ENCODE data around the gene ATP7B. TPM values are rescaled to one million over a fixed set of nuclear protein-coding genes. Genes with fewer than 3 reads are reported as not detected.
A peak's percentile ranks its signal among the peaks of the same experiment; 100 is the strongest.
"Not testable (repeated sequence)": the region's sequence is repeated elsewhere in the genome, so short reads cannot be mapped to it uniquely, and the experiment has no call there.

ATP7B gene
- total RNA-seq, 4 donors from 2014 or later = 17.6 to 32.9 (median 22.6) TPM

DNA sequence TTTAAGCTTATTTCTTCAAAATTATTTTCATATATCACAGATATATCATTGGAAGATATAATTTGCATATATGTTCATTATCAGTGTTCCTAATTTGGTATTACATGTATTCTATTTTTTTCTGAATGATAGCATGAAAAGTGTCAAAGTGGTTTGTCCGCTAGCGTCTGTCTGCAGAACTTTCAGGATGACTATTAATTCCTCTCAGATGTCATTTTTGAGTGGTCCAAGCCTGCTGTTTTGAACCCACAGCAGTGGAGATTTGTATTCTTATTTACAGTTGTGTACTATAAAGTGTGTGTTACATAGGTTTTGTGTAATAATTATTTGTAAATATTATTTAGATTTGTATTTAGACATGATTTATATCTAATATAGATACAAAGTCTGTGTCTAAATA, 21.8 kb upstream of the ATP7B start:
- in situ Hi-C loops (cut with MboI; ENCODE audit: low pct_ligation_motif_present in 1 of 4, low pct_unique_long_range_greater_than_20kb in 1 of 4, low sequenced_read_pairs in 3 of 4) (loop anchor here in 1 of 4 donors (25.0 kb wide), 1 partner anchor 404 kb away; no protein-coding TSS in a partner anchor), intact Hi-C loops (cut with DNase I; ENCODE audit: low total_unique reads) (no loop called here)
- WGBS, 2 donors (ENCODE audit: low coverage in 1 of 2) = 74 to 75% methylated on average over 2 of the region's 2 CpGs
- no peak for DNase-seq
- TF ChIP-seq EP300 (IDR thresholded peaks at IDR 0.05; ENCODE audit: low read depth) (no peak), POLR2AphosphoS5 (IDR thresholded peaks at IDR 0.05) (no peak), POLR2A (IDR thresholded peaks at IDR 0.05) (no peak)
- TF ChIP-seq, protein P1, sequence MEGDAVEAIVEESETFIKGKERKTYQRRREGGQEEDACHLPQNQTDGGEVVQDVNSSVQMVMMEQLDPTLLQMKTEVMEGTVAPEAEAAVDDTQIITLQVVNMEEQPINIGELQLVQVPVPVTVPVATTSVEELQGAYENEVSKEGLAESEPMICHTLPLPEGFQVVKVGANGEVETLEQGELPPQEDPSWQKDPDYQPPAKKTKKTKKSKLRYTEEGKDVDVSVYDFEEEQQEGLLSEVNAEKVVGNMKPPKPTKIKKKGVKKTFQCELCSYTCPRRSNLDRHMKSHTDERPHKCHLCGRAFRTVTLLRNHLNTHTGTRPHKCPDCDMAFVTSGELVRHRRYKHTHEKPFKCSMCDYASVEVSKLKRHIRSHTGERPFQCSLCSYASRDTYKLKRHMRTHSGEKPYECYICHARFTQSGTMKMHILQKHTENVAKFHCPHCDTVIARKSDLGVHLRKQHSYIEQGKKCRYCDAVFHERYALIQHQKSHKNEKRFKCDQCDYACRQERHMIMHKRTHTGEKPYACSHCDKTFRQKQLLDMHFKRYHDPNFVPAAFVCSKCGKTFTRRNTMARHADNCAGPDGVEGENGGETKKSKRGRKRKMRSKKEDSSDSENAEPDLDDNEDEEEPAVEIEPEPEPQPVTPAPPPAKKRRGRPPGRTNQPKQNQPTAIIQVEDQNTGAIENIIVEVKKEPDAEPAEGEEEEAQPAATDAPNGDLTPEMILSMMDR (IDR thresholded peaks at IDR 0.05) = no peak
- H3K4me1 ChIP-seq = peaks cover 0 to 3% (median 0%) of the 10 kb centered on the region in 4 donors
- H3K27ac ChIP-seq = no peak overlapping the region
- peaks cover 0 to 12% (median 4%) of the 10 kb centered on the region in 4 donors for H3K36me3 ChIP-seq
- no peaks in the 10 kb centered on the region for H3K27me3 ChIP-seq
- H3K9me3 ChIP-seq = no peaks in the 10 kb centered on the region
- H3K4me3 ChIP-seq = no peak overlapping the region

DNA sequence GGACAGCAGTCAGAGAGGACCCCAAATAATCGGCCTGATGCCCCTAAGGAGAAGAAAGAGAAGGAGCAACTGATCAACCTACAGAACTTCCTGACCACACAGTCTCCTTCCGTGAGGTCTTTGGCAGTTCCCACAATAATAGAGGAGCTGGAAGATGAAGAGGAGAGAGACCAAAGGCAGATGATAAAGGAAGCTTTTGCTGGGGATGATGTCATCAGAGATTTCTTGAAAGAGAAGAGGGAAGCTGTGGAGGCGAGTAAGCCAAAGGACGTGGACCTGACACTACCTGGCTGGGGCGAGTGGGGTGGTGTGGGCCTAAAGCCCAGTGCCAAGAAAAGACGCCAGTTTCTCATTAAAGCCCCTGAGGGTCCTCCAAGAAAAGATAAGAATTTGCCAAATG, 19.2 kb upstream of the ATP7B start:
- DNase-seq; H3K4me3 ChIP-seq; H3K27me3 ChIP-seq; intact Hi-C loops (cut with DNase I; ENCODE audit: low total_unique reads); H3K9me3 ChIP-seq; H3K4me1 ChIP-seq; H3K27ac ChIP-seq: not testable (repeated sequence)
- in situ Hi-C loops (cut with MboI; ENCODE audit: low pct_ligation_motif_present in 1 of 4, low pct_unique_long_range_greater_than_20kb in 1 of 4, low sequenced_read_pairs in 3 of 4) = loop anchor here in 1 of 4 donors (25.0 kb wide), 1 partner anchor 407 kb away; no protein-coding TSS in a partner anchor
- 98 to 100% methylated on average over 2 to 6 of the region's 6 CpGs for WGBS, 2 donors (ENCODE audit: low coverage in 1 of 2)
- H3K36me3 ChIP-seq = peaks cover 0 to 12% (median 4%) of the 10 kb centered on the region in 4 donors

DNA sequence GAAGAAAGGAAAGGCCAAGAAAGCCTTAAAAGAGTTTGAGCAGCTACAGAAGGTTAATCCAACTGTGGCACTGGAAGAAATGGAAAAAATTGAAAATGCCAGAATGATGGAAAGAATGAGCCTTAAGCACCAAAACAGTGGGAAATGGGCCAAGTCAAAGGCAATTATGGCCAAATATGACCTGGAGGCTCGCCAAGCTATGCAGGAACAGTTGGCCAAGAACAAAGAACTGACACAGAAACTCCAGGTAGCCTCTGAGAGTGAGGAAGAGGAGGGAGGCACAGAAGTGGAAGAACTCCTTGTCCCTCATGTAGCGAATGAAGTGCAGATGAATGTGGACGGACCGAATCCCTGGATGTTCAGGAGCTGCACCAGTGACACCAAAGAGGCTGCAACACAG, 18.3 kb upstream of the ATP7B start:
- Histone ChIP-seq H3K36me3 (peaks cover 0 to 12% (median 5%) of the 10 kb centered on the region in 4 donors), H3K4me3 (no peak overlapping the region), H3K27me3 (no peaks in the 10 kb centered on the region), H3K4me1 (peaks cover 0 to 8% (median 0%) of the 10 kb centered on the region in 4 donors), H3K27ac (no peak overlapping the region), H3K9me3 (no peaks in the 10 kb centered on the region)
- peak; percentile 46 for DNase-seq
- no peak for TF ChIP-seq EP300 (IDR thresholded peaks at IDR 0.05; ENCODE audit: low read depth)
- TF ChIP-seq POLR2AphosphoS5 (IDR thresholded peaks at IDR 0.05) = no peak
- no peak for TF ChIP-seq POLR2A (IDR thresholded peaks at IDR 0.05)
- TF ChIP-seq, protein P1 (IDR thresholded peaks at IDR 0.05) = no peak
- in situ Hi-C loops (cut with MboI; ENCODE audit: low pct_ligation_motif_present in 1 of 4, low pct_unique_long_range_greater_than_20kb in 1 of 4, low sequenced_read_pairs in 3 of 4) (loop anchor here in 1 of 4 donors (25.0 kb wide), 1 partner anchor 408 kb away; no protein-coding TSS in a partner anchor), intact Hi-C loops (cut with DNase I; ENCODE audit: low total_unique reads) (no loop called here)
- 72% methylated on average over 3 to 4 of the region's 4 CpGs for WGBS, 2 donors (ENCODE audit: low coverage in 1 of 2)

DNA sequence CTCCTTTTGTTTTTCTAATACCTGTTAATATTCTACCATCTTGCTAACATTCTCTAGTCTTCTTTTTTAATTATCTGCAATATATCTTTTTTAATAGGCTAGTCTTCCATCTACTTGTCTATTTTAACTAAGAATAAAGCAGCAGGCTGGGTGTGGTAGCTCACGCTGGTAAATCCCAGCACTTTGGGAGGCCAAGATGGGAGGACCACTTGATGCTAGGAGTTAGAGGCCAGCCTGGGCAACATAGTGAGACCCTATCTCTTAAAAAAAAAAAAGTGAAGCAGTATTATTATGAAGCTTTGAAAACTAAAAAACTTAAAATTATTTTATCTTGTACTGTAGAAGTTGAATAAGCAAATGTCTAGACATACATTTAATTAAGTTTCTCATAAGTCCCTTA, 16.6 kb upstream of the ATP7B start:
- Histone ChIP-seq H3K27me3 (no peaks in the 10 kb centered on the region), H3K9me3 (no peaks in the 10 kb centered on the region), H3K27ac (no peak overlapping the region), H3K4me3 (no peak overlapping the region), H3K4me1 (peaks cover 0 to 8% (median 0%) of the 10 kb centered on the region in 4 donors), H3K36me3 (peaks cover 0 to 24% (median 9%) of the 10 kb centered on the region in 4 donors)
- 100% methylated on average over 1 of the region's 1 CpG for WGBS, 2 donors (ENCODE audit: low coverage in 1 of 2)
- no peak for DNase-seq
- in situ Hi-C loops (cut with MboI; ENCODE audit: low pct_ligation_motif_present in 1 of 4, low pct_unique_long_range_greater_than_20kb in 1 of 4, low sequenced_read_pairs in 3 of 4) = loop anchor here in 1 of 4 donors (25.0 kb wide), 1 partner anchor 409 kb away; no protein-coding TSS in a partner anchor
- intact Hi-C loops (cut with DNase I; ENCODE audit: low total_unique reads) = no loop called here
- TF ChIP-seq EP300 (IDR thresholded peaks at IDR 0.05; ENCODE audit: low read depth) = no peak
- TF ChIP-seq, protein P1 (IDR thresholded peaks at IDR 0.05) = no peak

DNA sequence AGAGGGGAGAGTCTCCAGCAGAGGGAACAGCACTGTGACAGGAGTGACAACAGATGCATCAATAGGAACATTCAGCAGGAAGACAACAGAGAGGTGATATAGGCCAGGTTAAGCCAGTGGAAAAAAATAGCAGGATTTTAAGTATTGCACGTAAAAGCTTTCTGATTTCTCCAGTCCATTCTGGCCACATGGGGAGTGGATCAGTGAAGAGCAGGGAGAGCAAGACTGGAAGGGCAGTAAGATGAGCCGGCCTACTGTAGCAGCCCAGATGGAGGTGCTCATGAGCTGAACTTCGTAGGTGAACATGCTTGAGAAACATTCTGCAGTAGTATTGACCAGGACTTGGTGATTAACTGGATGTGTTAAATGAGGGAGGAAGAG, 15.0 kb upstream of the ATP7B start:
- no peak for TF ChIP-seq EP300 (IDR thresholded peaks at IDR 0.05; ENCODE audit: low read depth)
- TF ChIP-seq, protein P1 (IDR thresholded peaks at IDR 0.05) = no peak
- TF ChIP-seq POLR2AphosphoS5 (IDR thresholded peaks at IDR 0.05) = no peak
- TF ChIP-seq POLR2A (IDR thresholded peaks at IDR 0.05) = no peak
- Histone ChIP-seq H3K4me1 (peaks cover 0 to 8% (median 0%) of the 10 kb centered on the region in 4 donors), H3K4me3 (no peak overlapping the region), H3K27ac (no peak overlapping the region), H3K36me3 (peaks cover 0 to 24% (median 9%) of the 10 kb centered on the region in 4 donors), H3K27me3 (no peaks in the 10 kb centered on the region), H3K9me3 (no peaks in the 10 kb centered on the region)
- intact Hi-C loops (cut with DNase I; ENCODE audit: low total_unique reads) = no loop called here
- no peak for DNase-seq
- WGBS, 2 donors (ENCODE audit: low coverage in 1 of 2) = 96 to 100% methylated on average over 3 of the region's 3 CpGs
- in situ Hi-C loops (cut with MboI; ENCODE audit: low pct_ligation_motif_present in 1 of 4, low pct_unique_long_range_greater_than_20kb in 1 of 4, low sequenced_read_pairs in 3 of 4) = loop anchor here in 1 of 4 donors (25.0 kb wide), 1 partner anchor 411 kb away; no protein-coding TSS in a partner anchor

Measured in transverse colon (tissue), 4 donors.